ENCODE measurements around the gene SLF2.

SLF2 gene

GRCh38 chr10:100894033-100894432, 18.7 kb upstream of the SLF2 start:
- Histone ChIP-seq H3K9me3 (ENCODE audit: severe bottlenecking) (no peaks in the 10 kb centered on the region), H3K4me1 (ENCODE audit: insufficient read depth, poor library complexity, severe bottlenecking) (peaks cover 24% of the 10 kb centered on the region), H3K27ac (ENCODE audit: poor library complexity, severe bottlenecking) (no peak overlapping the region), H3K27me3 (ENCODE audit: insufficient read depth, poor library complexity, severe bottlenecking) (no peaks in the 10 kb centered on the region), H3K4me3 (ENCODE audit: severe bottlenecking) (no peak overlapping the region), H3K36me3 (ENCODE audit: low read depth) (no peaks in the 10 kb centered on the region)
- ATAC-seq (ENCODE audit: low read depth) (no peak), DNase-seq (ENCODE audit: low spot score) (no peak)
- no peak for TF ChIP-seq CTCF (IDR thresholded peaks at IDR 0.05; ENCODE audit: poor library complexity, severe bottlenecking)

GRCh38 chr10:100894589-100895294, 18.0 kb upstream of the SLF2 start:
- peaks cover 24% of the 10 kb centered on the region for H3K4me1 ChIP-seq (ENCODE audit: insufficient read depth, poor library complexity, severe bottlenecking)
- ATAC-seq (ENCODE audit: low read depth) (no peak), DNase-seq (ENCODE audit: low spot score) (no peak)
- no peak overlapping the region for H3K4me3 ChIP-seq (ENCODE audit: severe bottlenecking)
- H3K9me3 ChIP-seq (ENCODE audit: severe bottlenecking), result no peaks in the 10 kb centered on the region
- no peak for TF ChIP-seq CTCF (IDR thresholded peaks at IDR 0.05; ENCODE audit: poor library complexity, severe bottlenecking)
- H3K36me3 ChIP-seq (ENCODE audit: low read depth), result no peaks in the 10 kb centered on the region
- H3K27ac ChIP-seq (ENCODE audit: poor library complexity, severe bottlenecking), result no peak overlapping the region
- H3K27me3 ChIP-seq (ENCODE audit: insufficient read depth, poor library complexity, severe bottlenecking), result no peaks in the 10 kb centered on the region

GRCh38 chr10:100895346-100895745, 17.4 kb upstream of the SLF2 start:
- no peak for DNase-seq (ENCODE audit: low spot score)
- no peak for ATAC-seq (ENCODE audit: low read depth)
- TF ChIP-seq CTCF (IDR thresholded peaks at IDR 0.05; ENCODE audit: poor library complexity, severe bottlenecking), result no peak

GRCh38 chr10:100895896-100896295, 16.9 kb upstream of the SLF2 start:
- peaks cover 14% of the 10 kb centered on the region for H3K4me1 ChIP-seq (ENCODE audit: insufficient read depth, poor library complexity, severe bottlenecking)
- TF ChIP-seq CTCF (IDR thresholded peaks at IDR 0.05; ENCODE audit: poor library complexity, severe bottlenecking), result no peak
- H3K36me3 ChIP-seq (ENCODE audit: low read depth), result no peaks in the 10 kb centered on the region
- H3K27me3 ChIP-seq (ENCODE audit: insufficient read depth, poor library complexity, severe bottlenecking), result no peaks in the 10 kb centered on the region
- no peak overlapping the region for H3K27ac ChIP-seq (ENCODE audit: poor library complexity, severe bottlenecking)
- no peak overlapping the region for H3K4me3 ChIP-seq (ENCODE audit: severe bottlenecking)
- DNase-seq (ENCODE audit: low spot score), result no peak
- no peak for ATAC-seq (ENCODE audit: low read depth)
- no peaks in the 10 kb centered on the region for H3K9me3 ChIP-seq (ENCODE audit: severe bottlenecking)

More at GRCh38 chr10:100895346-100895745, 17.4 kb upstream of the SLF2 start:
- Histone ChIP-seq H3K4me1 (ENCODE audit: insufficient read depth, poor library complexity, severe bottlenecking) (peaks cover 18% of the 10 kb centered on the region), H3K4me3 (ENCODE audit: severe bottlenecking) (no peak overlapping the region), H3K9me3 (ENCODE audit: severe bottlenecking) (no peaks in the 10 kb centered on the region), H3K36me3 (ENCODE audit: low read depth) (no peaks in the 10 kb centered on the region), H3K27me3 (ENCODE audit: insufficient read depth, poor library complexity, severe bottlenecking) (no peaks in the 10 kb centered on the region), H3K27ac (ENCODE audit: poor library complexity, severe bottlenecking) (no peak overlapping the region)

- no peak overlapping the region for H3K4me3 ChIP-seq (ENCODE audit: severe bottlenecking)
- no peak overlapping the region for H3K27ac ChIP-seq (ENCODE audit: poor library complexity, severe bottlenecking)
- no peaks in the 10 kb centered on the region for H3K27me3 ChIP-seq (ENCODE audit: insufficient read depth, poor library complexity, severe bottlenecking)
- H3K4me1 ChIP-seq (ENCODE audit: insufficient read depth, poor library complexity, severe bottlenecking), result peaks cover 11% of the 10 kb centered on the region
- no peak for TF ChIP-seq CTCF (IDR thresholded peaks at IDR 0.05; ENCODE audit: poor library complexity, severe bottlenecking)
- no peaks in the 10 kb centered on the region for H3K36me3 ChIP-seq (ENCODE audit: low read depth)
- no peaks in the 10 kb centered on the region for H3K9me3 ChIP-seq (ENCODE audit: severe bottlenecking)
- DNase-seq (ENCODE audit: low spot score), result no peak
- no peak for ATAC-seq (ENCODE audit: low read depth)
Observed at GRCh38 chr10:100896876-100897461, 15.8 kb upstream of the SLF2 start.

Data from RWPE2 (cell line).